HG02623 (cell line): ENCODE data around the gene SERINC3.

ENCODE experiments used
- ATAC-seq: cut with Tn5 transposase; IDR thresholded peaks from one replicate; pipeline ENCODE4 v1.9.1; 2021; ENCODE audit warnings: moderate library complexity; ENCODE audit not compliant: unreplicated experiment

The SERINC3 gene

DNA sequence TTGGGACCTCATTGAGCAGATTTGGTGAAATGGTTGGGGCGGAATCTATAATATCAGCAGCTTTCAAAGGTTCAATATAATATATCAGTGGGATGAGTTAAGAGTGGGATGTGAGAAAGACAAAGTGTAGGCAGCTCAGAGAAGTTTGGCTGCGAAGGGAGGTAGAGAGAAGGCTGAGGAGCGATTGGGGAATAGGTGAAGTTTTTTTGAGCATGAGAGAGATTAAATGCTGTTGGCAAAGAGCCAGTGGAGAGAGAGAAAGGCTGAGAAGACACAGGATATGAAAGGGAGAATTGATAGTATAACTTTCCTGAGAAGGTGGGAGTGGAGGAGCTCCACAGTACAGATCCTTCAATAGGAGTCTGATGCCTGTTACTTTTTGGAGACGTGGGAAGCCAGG is 12.1 kb upstream of the SERINC3 start:
- no peak for ATAC-seq

GRCh38 chr20:44532981-44533331 is 11.1 kb upstream of the SERINC3 start:
- ATAC-seq = no peak

DNA sequence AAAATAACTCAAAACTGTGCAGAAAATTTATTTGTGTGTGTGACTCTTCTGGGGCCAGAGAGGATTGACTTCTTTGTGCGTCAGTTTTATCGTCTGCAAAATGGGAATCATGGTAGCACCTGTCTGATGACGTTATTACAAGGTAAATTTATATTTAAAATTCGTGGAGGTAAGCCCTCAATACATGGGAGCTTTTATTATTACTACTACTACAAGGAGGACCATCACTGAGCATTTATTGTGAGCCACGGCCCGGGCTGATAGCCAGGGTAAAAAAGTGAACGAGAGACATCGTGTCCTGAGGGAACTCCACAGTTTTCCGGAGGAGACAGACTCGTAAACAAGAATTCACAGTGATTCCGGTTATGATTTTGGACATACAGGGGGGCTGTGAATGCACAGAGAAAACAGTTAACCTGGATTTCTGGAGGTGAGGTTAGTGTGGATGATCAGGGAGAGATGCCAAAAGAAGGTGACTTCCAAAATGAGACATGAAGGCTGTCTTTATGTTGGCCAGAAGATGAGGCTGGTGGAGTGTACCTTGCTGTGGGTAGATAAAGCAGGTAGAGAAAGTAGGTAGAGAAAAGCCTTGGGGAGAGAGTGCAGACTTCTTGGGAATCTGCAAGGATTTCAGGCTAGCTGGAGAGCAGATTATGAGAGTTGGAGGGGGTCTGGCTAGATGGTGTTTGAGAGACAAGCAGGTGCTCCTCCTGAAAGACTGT is 10.6 kb upstream of the SERINC3 start:
- no peak for ATAC-seq

GRCh38 chr20:44528309-44528708 is 6.4 kb upstream of the SERINC3 start:
- ATAC-seq = no peak

- ATAC-seq = no peak
Observed at GRCh38 chr20:44527716-44528199, 5.9 kb upstream of the SERINC3 start.

GRCh38 chr20:44526129-44526528 is 4.3 kb upstream of the SERINC3 start:
- no peak for ATAC-seq

DNA sequence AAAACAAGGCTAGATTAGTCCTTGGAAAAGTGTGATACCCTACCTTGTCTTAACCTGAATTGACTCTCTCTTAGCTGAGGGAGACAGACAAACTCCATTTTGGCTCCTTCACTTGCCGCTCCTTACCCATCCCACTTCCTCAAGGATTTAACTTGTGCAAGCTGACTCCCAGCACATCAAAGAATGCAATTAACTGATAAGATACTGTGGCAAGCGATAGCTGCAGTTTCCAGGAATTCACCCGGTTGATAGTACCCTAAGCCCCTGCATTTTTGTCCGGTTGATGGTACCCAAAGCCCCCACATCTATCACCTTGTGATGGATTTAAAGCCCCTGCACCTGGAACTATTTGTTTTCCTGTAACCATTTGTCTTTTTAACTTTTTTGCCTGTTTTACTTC is 1.9 kb upstream of the SERINC3 start:
- ATAC-seq = no peak

- no peak for ATAC-seq
Observed at GRCh38 chr20:44522841-44523240, 971 bp upstream of the SERINC3 start.

GRCh38 chr20:44520881-44521280 is 989 bp downstream of the SERINC3 start:
- no peak for ATAC-seq

DNA sequence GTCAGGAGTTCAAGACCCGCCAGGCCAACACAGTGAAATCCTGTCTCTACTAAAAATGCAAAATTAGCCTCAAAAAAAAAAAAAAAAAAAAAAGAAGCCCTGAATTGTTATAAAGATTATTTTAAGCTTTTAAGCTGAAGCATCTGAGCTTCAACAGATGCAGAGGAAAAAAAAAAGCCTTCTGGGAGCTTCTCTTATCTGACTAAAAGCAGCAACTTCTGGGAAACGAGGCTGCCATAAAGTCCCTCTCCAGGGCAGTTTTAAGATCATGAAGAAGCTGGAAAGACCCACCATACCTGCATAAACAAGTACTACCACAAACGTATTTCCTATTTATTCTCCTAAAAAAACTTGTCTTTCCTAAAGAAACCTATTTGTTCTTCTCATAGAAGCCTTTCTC is 3.6 kb downstream of the SERINC3 start:
- no peak for ATAC-seq

- ATAC-seq = no peak
Observed at GRCh38 chr20:44517454-44517853, 4.4 kb downstream of the SERINC3 start.

DNA sequence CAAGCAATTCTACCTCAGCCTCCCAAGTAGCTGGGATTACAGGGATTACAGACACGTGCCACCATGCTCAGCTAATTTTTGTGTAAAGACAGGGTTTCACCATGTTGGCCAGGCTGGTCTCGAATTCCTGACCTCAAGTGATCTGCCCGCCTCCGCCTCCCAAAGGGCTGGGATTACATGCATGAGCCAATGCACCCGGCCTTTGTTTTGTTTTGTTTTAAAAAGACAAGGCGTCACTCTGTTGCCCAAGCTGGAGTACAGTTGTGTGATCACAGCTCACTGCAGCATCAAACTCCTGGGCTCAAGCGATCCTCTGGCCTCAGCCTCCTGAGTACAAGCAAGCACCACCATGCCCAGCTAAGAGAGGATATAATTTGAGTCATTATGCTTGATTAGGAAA is 5.4 kb downstream of the SERINC3 start:
- no peak for ATAC-seq

GRCh38 chr20:44513871-44514270 is 8.0 kb downstream of the SERINC3 start:
- no peak for ATAC-seq

- no peak for ATAC-seq
Observed at GRCh38 chr20:44509762-44510161, 12.1 kb downstream of the SERINC3 start.

- no peak for ATAC-seq
Observed at GRCh38 chr20:44504402-44505307, 17.2 kb downstream of the SERINC3 start.

GRCh38 chr20:44502968-44503367 is 18.9 kb downstream of the SERINC3 start:
- no peak for ATAC-seq

GRCh38 chr20:44501448-44501847 is 20.4 kb downstream of the SERINC3 start:
- no peak for ATAC-seq

- no peak for ATAC-seq
Observed at GRCh38 chr20:44500221-44500620, 21.6 kb downstream of the SERINC3 start.

GRCh38 chr20:44497761-44498160 is 24.1 kb downstream of the SERINC3 start:
- ATAC-seq = no peak

GRCh38 chr20:44496976-44497375 is 24.9 kb downstream of the SERINC3 start:
- ATAC-seq = no peak

GRCh38 chr20:44495802-44496481 is 25.9 kb downstream of the SERINC3 start:
- no peak for ATAC-seq

- no peak for ATAC-seq
Observed at GRCh38 chr20:44495257-44495656, 26.6 kb downstream of the SERINC3 start.
